Measurements from ENCODE around the gene CAPN13.

GRCh38 chr2:30753630-30754029, 53.6 kb downstream of the CAPN13 start:
- TF ChIP-seq CTCF (IDR thresholded peaks at IDR 0.05) (no peak), POLR2A (IDR thresholded peaks at IDR 0.05) (no peak)

Measured in heart left ventricle (tissue), 13 donors.